ENCODE measurements around the gene CLCNKA.

CLCNKA gene

DNA sequence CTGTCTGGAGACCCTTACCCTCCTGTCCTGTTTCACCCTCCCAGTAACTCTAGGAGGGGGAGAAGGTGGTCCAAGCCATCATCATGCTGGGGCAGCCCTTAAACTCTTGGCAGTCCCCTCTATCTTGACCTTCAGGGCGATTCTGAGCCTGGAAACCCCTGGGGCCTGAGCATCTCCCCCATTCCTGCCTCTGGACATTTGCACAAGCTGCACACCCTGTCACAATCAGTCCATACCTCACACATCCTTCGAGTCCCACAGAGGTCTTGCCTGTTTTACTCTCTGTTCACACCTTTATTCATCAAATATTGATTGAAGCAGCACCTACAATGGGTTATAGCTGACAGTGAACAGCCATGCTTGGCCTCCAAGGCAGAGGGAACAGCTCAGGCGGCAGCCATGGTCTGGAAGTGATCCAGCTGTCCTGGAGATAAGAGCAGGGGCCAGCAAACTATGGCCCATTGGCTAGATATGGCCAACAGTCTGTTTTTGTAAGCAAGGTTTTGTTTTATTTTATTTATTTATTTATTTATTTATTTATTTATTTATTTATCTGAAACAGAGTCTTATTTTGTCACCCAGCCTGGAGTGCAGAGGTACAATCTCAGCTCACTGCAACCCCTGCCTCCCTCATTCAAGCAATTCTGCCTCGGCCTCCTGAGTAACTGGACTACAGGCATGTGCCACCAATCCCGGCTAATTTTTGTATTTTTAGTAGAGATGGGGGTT lies 58.8 kb downstream of the CLCNKA start:
- Mint-ChIP-seq H3K9me3 (no peaks in the 10 kb centered on the region), H3K27ac (no peak overlapping the region), H3K4me1 (peaks cover 15% of the 10 kb centered on the region), H3K4me3 (no peak overlapping the region), H3K36me3 (no peaks in the 10 kb centered on the region)
- ATAC-seq (no peak), DNase-seq (ENCODE audit: low spot score in 2 of 2) (no peak)

DNA sequence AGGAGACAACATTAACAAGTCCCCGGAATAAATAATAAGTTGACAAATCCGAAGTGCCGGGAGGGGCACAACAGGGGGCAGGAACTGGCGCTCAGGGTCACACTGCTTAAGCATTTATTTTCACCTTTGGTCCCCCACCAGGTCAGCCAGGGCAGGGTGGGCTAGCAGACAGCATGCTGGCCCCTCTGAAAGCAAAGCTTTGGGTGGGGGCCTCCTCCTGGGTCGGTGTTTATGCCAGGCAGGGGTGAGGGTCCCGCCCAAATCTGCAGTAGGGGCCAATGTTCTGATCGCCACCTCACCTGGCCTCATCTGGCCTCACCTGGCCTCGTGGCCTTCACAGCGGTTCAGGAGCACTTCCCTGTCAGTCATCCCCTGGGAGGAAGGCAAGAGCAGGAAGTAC lies 59.8 kb downstream of the CLCNKA start:
- peaks cover 15% of the 10 kb centered on the region for H3K4me1 Mint-ChIP-seq
- no peak overlapping the region for H3K4me3 Mint-ChIP-seq
- no peaks in the 10 kb centered on the region for H3K9me3 Mint-ChIP-seq
- ATAC-seq (no peak), DNase-seq (ENCODE audit: low spot score in 2 of 2) (no peak)
- no peak overlapping the region for H3K27ac Mint-ChIP-seq
- H3K36me3 Mint-ChIP-seq, result no peaks in the 10 kb centered on the region

DNA sequence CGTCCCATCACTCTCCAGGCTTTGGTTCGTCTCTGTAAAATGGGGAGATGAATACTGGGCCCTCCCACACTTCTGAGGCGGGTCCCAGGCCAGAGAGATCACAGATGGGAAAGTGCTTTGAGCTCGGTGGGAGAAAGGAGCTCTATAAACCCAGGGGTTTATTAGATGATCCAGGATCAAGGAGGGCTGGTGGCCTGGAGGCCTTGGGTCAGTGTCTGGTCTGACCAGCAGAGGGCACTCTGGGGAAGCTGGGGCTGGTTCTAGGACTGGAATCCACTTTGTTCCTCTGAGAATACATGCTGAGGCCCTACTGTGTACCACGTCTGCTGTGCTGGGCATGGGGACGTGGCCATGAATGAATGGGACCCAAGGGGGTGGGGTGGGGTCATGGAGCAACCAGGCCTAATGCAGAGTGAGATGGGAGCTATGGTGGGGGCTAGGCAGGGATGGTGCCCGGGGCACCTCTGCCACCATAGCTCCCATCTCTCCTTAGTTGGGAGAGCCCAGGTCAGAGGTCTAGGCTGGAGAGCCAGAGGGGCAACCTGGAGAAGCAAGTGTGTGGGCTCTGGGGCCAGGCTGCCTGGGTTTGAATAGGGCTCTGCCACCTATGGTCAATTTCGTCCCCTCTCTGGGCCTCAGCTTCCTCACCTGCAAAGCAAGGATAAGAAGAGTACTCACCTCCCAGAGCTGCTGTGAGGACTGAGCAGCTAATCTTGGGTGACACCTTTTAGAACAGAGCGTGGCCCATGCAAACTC lies 60.6 kb downstream of the CLCNKA start:
- ATAC-seq (peak; percentile 57), DNase-seq (ENCODE audit: low spot score in 2 of 2) (peak; percentile 60 to 84)
- Mint-ChIP-seq H3K36me3 (no peaks in the 10 kb centered on the region), H3K4me1 (peaks cover 15% of the 10 kb centered on the region), H3K4me3 (no peak overlapping the region), H3K9me3 (no peaks in the 10 kb centered on the region), H3K27ac (no peak overlapping the region)

DNA sequence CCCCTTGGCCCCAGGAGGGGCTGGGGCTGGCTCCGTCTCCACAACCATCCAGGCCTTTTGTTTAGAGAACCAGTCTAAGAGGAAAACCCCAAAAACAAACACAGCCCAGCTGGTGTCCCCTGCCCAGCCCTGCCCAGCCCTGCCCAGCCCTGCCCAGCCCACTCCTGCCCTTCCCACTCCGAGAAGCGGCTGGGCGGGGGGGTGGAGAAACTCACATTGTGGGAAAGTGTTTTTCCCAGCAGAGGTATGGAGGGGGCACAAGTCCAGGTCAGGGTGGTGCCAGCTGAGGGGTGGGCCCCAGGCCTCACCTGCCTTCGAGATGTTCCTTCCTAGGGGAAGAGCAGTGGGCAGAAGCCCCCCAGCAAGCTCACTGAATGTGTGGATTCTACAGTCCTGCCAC lies 61.6 kb downstream of the CLCNKA start:
- Mint-ChIP-seq H3K27ac (no peak overlapping the region), H3K9me3 (no peaks in the 10 kb centered on the region), H3K4me1 (peaks cover 15% of the 10 kb centered on the region), H3K36me3 (no peaks in the 10 kb centered on the region), H3K4me3 (no peak overlapping the region)
- ATAC-seq (no peak), DNase-seq (ENCODE audit: low spot score in 2 of 2) (no peak)

All from stimulated activated effector memory CD8-positive, alpha-beta T cell treated with anti-CD3 and anti-CD28 coated beads, Interleukin-12 subunit alpha, Interleukin-12 subunit beta, amount 100 ng/mL, for 72 hours (primary cell).